Activated B cell treated with CpG ODN at 0.5 μM for 24 hours (primary cell): Measurements from ENCODE around the gene SLIT3. TPM values are rescaled to one million over a fixed set of nuclear protein-coding genes. Genes with fewer than 3 reads are reported as not detected.

Experiments used
- ATAC-seq: fragments of 200-7000 bp; cut with Tn5 transposase; one replicate; pipeline ENCODE4 v1.10.0; 2021; ENCODE audit warnings: low read depth, mild to moderate bottlenecking, moderate library complexity
- CTCF ChIA-PET: fragments of 350-600 bp; sonication (Branson Sonifier 250); formaldehyde crosslinking; loops from one replicate; lab custom pipeline; 2021; ENCODE audit warnings: antibody characterized with exemption; lab: Charles Lee
- POLR2A ChIA-PET: fragments of 350-600 bp; sonication (Branson Sonifier 250); formaldehyde crosslinking; loops from one replicate; lab custom pipeline; 2021; ENCODE audit warnings: antibody characterized with exemption; lab: Charles Lee
- DNase-seq: peaks from one replicate; pipeline ENCODE4 v3.0.0; 2022
- H3K27ac Mint-ChIP-seq: one replicate; pipeline ENCODE4 v1.8.0; 2020; ENCODE audit warnings: mixed read lengths
- H3K27me3 Mint-ChIP-seq: one replicate; pipeline ENCODE4 v1.8.0; 2021; ENCODE audit warnings: mixed read lengths
- H3K36me3 Mint-ChIP-seq: one replicate; pipeline ENCODE4 v1.8.0; 2021; ENCODE audit warnings: low read depth, mixed read lengths
- H3K4me1 Mint-ChIP-seq: one replicate; pipeline ENCODE4 v1.8.0; 2021; ENCODE audit warnings: mixed read lengths
- H3K4me3 Mint-ChIP-seq: one replicate; pipeline ENCODE4 v1.8.0; 2020; ENCODE audit warnings: mild to moderate bottlenecking, mixed read lengths
- H3K9me3 Mint-ChIP-seq: one replicate; pipeline ENCODE4 v1.8.0; 2020; ENCODE audit warnings: mixed read lengths
- intact Hi-C: fragments of 100-400 bp; cut with micrococcal nuclease; formaldehyde crosslinking; loops from one replicate; pipeline ENCODE4 v1.15.1; 2024
- total RNA-seq: library from RNA; stranded (reverse); gene quantifications from 2 replicates; pipeline ENCODE4 v1.2.3, GENCODE V29; 2022
- TF ChIP-seq, protein P1 (sequence below): fragments of 200-600 bp; IDR thresholded peaks from one replicate; pipeline ENCODE4 v1.8.0; 2022; ENCODE audit warnings: antibody characterized with exemption, mild to moderate bottlenecking

The SLIT3 gene
- total RNA-seq, 1 donor from 2014 or later: not detected

- ChIA-PET POLR2A (no interaction called here), CTCF (no interaction called here)
- TF ChIP-seq, protein P1, sequence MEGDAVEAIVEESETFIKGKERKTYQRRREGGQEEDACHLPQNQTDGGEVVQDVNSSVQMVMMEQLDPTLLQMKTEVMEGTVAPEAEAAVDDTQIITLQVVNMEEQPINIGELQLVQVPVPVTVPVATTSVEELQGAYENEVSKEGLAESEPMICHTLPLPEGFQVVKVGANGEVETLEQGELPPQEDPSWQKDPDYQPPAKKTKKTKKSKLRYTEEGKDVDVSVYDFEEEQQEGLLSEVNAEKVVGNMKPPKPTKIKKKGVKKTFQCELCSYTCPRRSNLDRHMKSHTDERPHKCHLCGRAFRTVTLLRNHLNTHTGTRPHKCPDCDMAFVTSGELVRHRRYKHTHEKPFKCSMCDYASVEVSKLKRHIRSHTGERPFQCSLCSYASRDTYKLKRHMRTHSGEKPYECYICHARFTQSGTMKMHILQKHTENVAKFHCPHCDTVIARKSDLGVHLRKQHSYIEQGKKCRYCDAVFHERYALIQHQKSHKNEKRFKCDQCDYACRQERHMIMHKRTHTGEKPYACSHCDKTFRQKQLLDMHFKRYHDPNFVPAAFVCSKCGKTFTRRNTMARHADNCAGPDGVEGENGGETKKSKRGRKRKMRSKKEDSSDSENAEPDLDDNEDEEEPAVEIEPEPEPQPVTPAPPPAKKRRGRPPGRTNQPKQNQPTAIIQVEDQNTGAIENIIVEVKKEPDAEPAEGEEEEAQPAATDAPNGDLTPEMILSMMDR: no peak
- Mint-ChIP-seq H3K4me1 (no peaks in the 10 kb centered on the region), H3K27me3 (no peaks in the 10 kb centered on the region), H3K36me3 (no peaks in the 10 kb centered on the region), H3K4me3 (no peak overlapping the region), H3K27ac (no peak overlapping the region), H3K9me3 (no peaks in the 10 kb centered on the region)
- ATAC-seq: no peak
- DNase-seq: no peak
- intact Hi-C loops: no loop called here
Observed at GRCh38 chr5:168752416-168753190, 548.3 kb downstream of the SLIT3 start.

GRCh38 chr5:168752012-168752411 is 548.9 kb downstream of the SLIT3 start:
- ATAC-seq: no peak
- no peaks in the 10 kb centered on the region for H3K27me3 Mint-ChIP-seq
- intact Hi-C loops: no loop called here
- DNase-seq: no peak
- no peak overlapping the region for H3K27ac Mint-ChIP-seq
- TF ChIP-seq, protein P1: no peak
- no peaks in the 10 kb centered on the region for H3K4me1 Mint-ChIP-seq
- H3K36me3 Mint-ChIP-seq: no peaks in the 10 kb centered on the region
- ChIA-PET POLR2A (no interaction called here), CTCF (no interaction called here)
- no peaks in the 10 kb centered on the region for H3K9me3 Mint-ChIP-seq
- H3K4me3 Mint-ChIP-seq: no peak overlapping the region

DNA sequence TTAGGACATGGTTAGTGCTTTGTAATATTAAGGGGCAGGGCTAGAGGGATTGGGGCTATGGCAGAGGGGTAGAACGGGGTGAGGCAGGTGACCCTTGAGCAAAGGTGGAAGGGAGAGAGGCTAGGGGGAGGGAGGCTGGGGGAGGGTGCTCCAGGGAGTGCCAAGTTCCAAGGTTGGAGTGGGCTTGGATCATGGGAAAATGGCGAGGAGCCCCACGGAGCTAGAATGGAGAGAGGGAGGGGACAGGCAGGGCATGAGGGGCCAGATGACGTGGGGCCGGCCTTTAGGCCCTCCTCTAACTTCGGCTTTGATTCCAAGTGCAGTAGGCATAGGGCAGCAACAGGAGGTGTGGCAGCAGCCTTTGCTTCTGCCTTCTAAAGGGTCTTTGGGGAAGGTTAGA is 550.0 kb downstream of the SLIT3 start:
- no peak overlapping the region for H3K4me3 Mint-ChIP-seq
- no peaks in the 10 kb centered on the region for H3K9me3 Mint-ChIP-seq
- no peak overlapping the region for H3K27ac Mint-ChIP-seq
- intact Hi-C loops: no loop called here
- H3K36me3 Mint-ChIP-seq: no peaks in the 10 kb centered on the region
- TF ChIP-seq, protein P1: no peak
- ATAC-seq: no peak
- ChIA-PET POLR2A (no interaction called here), CTCF (no interaction called here)
- no peaks in the 10 kb centered on the region for H3K4me1 Mint-ChIP-seq
- DNase-seq: no peak
- H3K27me3 Mint-ChIP-seq: no peaks in the 10 kb centered on the region

DNA sequence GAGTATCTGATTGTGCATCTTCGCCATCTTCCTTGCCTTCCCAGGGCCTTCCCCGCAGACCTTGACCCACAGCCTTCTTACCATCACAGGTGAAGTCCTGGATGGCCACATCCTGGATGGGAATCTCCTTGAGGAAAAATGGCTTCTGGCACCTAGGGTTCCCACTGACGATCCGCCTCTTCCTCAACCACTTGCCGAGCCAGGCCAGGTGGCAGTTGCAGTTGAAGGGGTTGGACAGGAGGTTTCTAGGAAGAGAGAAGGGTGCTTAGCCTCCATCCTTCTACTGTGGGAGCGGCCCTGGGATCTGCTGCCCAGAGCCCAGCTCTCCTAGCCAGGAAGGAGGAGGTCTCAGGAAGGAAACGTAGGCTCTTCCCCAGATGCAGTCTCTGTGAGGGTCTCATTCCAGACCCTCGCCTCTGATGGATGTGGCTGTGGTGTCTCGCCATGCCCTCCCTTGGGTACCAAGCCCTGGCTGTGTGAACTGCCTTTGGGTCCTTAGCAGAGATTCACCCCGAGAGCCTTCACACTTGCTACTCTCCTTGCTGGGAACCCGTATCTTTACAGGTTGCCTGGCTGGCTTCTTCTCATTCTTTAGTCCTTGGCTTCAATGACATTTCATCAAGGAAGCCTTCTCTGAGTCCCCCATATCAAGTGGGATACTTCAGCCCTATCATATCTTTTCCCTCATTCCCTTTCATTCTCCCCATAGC is 551.4 kb downstream of the SLIT3 start:
- no peaks in the 10 kb centered on the region for H3K9me3 Mint-ChIP-seq
- DNase-seq (no peak), ATAC-seq (no peak)
- H3K36me3 Mint-ChIP-seq: no peaks in the 10 kb centered on the region
- TF ChIP-seq, protein P1: no peak
- intact Hi-C loops: no loop called here
- H3K27ac Mint-ChIP-seq: no peak overlapping the region
- H3K4me1 Mint-ChIP-seq: no peaks in the 10 kb centered on the region
- H3K27me3 Mint-ChIP-seq: no peaks in the 10 kb centered on the region
- H3K4me3 Mint-ChIP-seq: no peak overlapping the region
- POLR2A ChIA-PET: no interaction called here
- CTCF ChIA-PET: no interaction called here

DNA sequence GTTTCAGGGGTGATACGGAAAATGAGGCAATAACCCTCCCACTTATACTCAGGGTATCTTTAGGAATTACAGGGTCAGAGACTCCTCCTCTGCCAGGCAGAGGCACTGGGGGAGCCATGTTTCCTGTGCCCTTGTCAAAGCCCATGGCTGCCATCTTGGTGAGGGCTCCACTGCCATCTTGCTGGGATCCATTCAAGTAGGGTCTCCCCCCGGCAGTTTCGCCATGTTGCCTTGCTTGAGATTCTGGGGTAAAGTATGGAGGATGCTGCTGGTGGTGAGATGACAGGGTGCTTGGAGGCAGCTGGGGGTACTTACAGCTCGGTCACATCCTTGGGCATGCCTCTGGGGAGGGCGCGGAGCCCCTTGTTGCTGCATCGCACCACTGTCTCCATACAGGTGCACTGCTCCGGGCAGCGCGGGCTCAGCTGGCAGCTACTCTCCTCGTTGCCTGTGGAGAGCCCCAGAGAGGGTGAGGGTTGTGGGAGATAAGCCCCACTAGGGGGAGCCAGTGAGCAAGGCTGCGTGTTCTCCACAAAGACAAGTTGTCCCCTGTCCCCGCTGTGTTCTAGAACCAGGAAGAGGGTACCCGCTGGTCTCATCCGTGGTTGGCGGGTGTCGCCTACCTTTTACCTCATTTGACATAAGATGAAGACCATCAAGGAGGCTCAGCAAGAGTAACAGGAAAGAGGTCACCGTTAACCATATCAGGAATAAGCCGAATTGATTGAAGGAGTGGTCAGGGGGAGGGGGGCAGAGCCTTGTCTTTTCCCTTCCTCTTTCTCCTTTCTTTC is 552.8 kb downstream of the SLIT3 start:
- CTCF ChIA-PET: no interaction called here

More for the DNA sequence above, 552.8 kb downstream of the SLIT3 start:
- DNase-seq: no peak
- intact Hi-C loops: no loop called here
- TF ChIP-seq, protein P1: no peak
- Mint-ChIP-seq H3K4me3 (no peak overlapping the region), H3K27ac (no peak overlapping the region), H3K4me1 (no peaks in the 10 kb centered on the region), H3K36me3 (no peaks in the 10 kb centered on the region), H3K27me3 (no peaks in the 10 kb centered on the region), H3K9me3 (no peaks in the 10 kb centered on the region)
- ATAC-seq: no peak
- POLR2A ChIA-PET: no interaction called here
